Thoracic aorta (tissue), 2 donors: ENCODE results near the gene HMGCL. TPM values are rescaled to one million over a fixed set of nuclear protein-coding genes. Genes with fewer than 3 reads are reported as not detected.

Experiments used
- ATAC-seq: fragments of 150-250 bp; one replicate; pipeline ENCODE4 v1.8.0; 2017; ENCODE audit warnings: low read depth; ENCODE audit not compliant: insufficient number of reproducible peaks, low FRiP score
- DNase-seq: peaks from one replicate; pipeline ENCODE4 v3.0.0-alpha.2; 2020; ENCODE audit warnings: low spot score
- H3K27ac ChIP-seq, 2 donors: fragments of 200-600 bp; sonication (generic); 1 replicate in 1 of 2; 2 replicates in 1 of 2; pipeline ENCODE4 v1.5.1; 2016; ENCODE audit warnings: mild to moderate bottlenecking in 2 of 2, moderate library complexity in 2 of 2
- H3K27me3 ChIP-seq: fragments of 200-600 bp; sonication (generic); replicated peaks from 2 replicates; pipeline ENCODE4 v1.6.0; 2016; ENCODE audit warnings: mild to moderate bottlenecking; ENCODE audit not compliant: insufficient read depth
- H3K36me3 ChIP-seq: fragments of 200-600 bp; sonication (generic); one replicate; pipeline ENCODE4 v1.5.1; 2016
- H3K4me1 ChIP-seq, 2 donors: fragments of 200-600 bp; sonication (generic); 1 replicate in 1 of 2; 2 replicates in 1 of 2; pipeline versions ENCODE4 v1.5.1 to v1.6.0; 2016; ENCODE audit warnings: low read depth in 2 of 2, mild to moderate bottlenecking in 1 of 2; ENCODE audit not compliant: control insufficient read depth in 1 of 2
- H3K4me3 ChIP-seq: fragments of 200-600 bp; sonication (generic); 2 replicates; pipeline ENCODE4 v1.5.1; 2016; ENCODE audit warnings: mild to moderate bottlenecking
- H3K9me3 ChIP-seq: fragments of 200-600 bp; sonication (generic); 2 replicates; pipeline ENCODE4 v1.5.1; 2016
- CTCF ChIP-seq: fragments of 200-600 bp; sonication (generic); IDR thresholded peaks from one replicate; pipeline ENCODE4 v1.5.1; 2019; ENCODE audit warnings: antibody characterized with exemption
- total RNA-seq, 2 donors: library from RNA; depleted of rRNA; stranded (reverse); fragments of >200 nt; gene quantifications; one replicate each; pipeline versions ENCODE4 v1.1.0 to v1.2.3, GENCODE V29; 2016

HMGCL gene
- total RNA-seq, 2 donors from 2014 or later: 27.6 to 31.7 TPM

DNA sequence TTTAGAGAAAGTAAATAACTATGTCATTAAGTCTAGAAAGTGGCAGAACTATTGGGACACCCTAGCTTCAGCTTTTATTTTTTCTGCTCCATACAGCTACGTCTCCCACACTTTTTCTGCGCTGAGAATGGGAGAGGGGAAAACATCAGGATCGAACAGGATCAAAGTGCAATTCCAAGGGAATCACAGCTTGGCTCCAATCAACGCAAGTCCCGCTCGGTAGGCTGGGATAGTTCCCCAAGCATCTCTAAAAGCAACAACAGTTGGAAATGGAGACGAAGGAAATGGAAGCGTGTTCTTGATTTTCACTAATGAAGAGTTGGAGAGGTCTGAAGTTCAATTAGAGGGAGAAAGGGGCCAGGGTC lies 536 bp downstream of the HMGCL start:
- H3K9me3 ChIP-seq: no peaks in the 10 kb centered on the region
- no peak for DNase-seq
- no peak for ATAC-seq
- peak overlapping the region; percentile 95 for H3K4me3 ChIP-seq
- peaks cover under 1% of the 10 kb centered on the region for H3K36me3 ChIP-seq
- H3K4me1 ChIP-seq: peaks cover 6 to 14% of the 10 kb centered on the region in 2 donors
- H3K27me3 ChIP-seq: no peaks in the 10 kb centered on the region
- peak overlapping the region; percentile 90 to 93 for H3K27ac ChIP-seq
- TF ChIP-seq CTCF: no peak

DNA sequence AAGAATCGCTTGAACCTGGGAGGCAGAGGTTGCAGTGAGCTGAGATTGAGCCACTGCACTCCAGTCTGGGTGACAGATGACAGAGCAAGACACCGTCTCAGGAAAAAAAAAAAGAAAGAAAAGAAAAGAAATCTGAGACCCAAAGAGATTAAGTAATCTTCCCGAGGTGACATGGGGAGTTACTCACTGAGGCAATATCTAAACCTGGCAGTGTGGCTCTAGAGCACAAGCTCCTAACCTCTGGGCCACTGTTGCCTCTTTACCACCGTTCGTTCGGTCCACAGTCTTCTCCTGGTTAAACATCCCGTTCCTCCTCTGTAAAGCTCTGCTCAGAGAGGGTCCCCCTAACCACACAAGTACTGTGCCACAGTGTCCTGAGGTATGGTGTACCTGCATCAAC lies 1.5 kb downstream of the HMGCL start:
- no peak for TF ChIP-seq CTCF
- Histone ChIP-seq H3K9me3 (no peaks in the 10 kb centered on the region), H3K4me1 (peaks cover 6 to 14% of the 10 kb centered on the region in 2 donors), H3K27me3 (no peaks in the 10 kb centered on the region), H3K4me3 (no peak overlapping the region), H3K36me3 (peaks cover 6% of the 10 kb centered on the region), H3K27ac (no peak overlapping the region)
- DNase-seq: no peak
- ATAC-seq: no peak

DNA sequence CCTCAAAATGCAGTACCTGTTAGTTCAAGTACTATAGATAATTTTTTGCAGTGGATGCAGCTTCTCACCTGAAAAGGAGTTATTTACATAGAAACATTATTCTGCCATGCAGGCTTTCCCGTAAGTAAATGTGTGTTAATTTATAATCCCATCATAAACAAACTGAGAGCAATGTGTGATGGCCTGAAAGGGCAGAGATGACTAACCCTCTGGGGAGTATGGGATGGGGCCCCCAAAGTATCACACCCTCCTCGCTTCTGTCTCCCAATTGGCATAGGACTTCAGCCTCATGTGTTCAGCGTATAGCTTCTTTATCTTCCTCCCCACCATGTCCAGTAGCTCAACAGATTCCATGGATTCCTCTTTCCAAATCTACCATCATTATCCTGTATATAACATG lies 7.6 kb downstream of the HMGCL start:
- no peak overlapping the region for H3K4me3 ChIP-seq
- no peaks in the 10 kb centered on the region for H3K9me3 ChIP-seq
- TF ChIP-seq CTCF: no peak
- H3K36me3 ChIP-seq: peaks cover 41% of the 10 kb centered on the region
- ATAC-seq (no peak), DNase-seq (no peak)
- no peak overlapping the region for H3K27ac ChIP-seq
- H3K4me1 ChIP-seq: no peaks in the 10 kb centered on the region
- no peaks in the 10 kb centered on the region for H3K27me3 ChIP-seq

DNA sequence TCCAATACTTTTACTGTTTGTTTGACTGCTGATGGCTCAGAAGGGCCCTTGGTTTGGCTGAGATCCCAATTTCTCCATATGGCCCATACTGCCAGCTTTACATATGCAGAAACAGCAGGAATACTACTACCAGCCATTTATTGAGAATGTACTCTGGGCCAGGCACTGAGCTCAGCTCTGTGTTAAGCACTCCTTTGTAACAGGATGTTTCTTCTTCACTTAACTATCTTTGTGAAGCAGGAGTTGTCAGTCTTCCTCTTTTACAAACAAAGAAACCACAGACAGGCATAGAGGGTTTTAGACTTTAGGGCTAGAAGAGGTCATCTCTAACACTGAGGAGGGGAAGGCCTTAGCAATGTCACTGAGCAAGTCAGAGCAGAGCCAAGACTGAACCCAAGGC lies 8.3 kb downstream of the HMGCL start:
- no peaks in the 10 kb centered on the region for H3K9me3 ChIP-seq
- H3K27ac ChIP-seq: no peak overlapping the region

GRCh38 chr1:23816361-23816760 lies 8.9 kb downstream of the HMGCL start:
- ATAC-seq: no peak
- Histone ChIP-seq H3K36me3 (peaks cover 41% of the 10 kb centered on the region), H3K27me3 (no peaks in the 10 kb centered on the region)

More for the DNA sequence above, 8.3 kb downstream of the HMGCL start:
- ATAC-seq (no peak), DNase-seq (no peak)
- no peaks in the 10 kb centered on the region for H3K27me3 ChIP-seq
- no peak overlapping the region for H3K4me3 ChIP-seq
- no peaks in the 10 kb centered on the region for H3K4me1 ChIP-seq
- peaks cover 41% of the 10 kb centered on the region for H3K36me3 ChIP-seq
- TF ChIP-seq CTCF: no peak

More at GRCh38 chr1:23816361-23816760, 8.9 kb downstream of the HMGCL start:
- Histone ChIP-seq H3K4me1 (no peaks in the 10 kb centered on the region), H3K9me3 (no peaks in the 10 kb centered on the region), H3K27ac (no peak overlapping the region), H3K4me3 (no peak overlapping the region)
- TF ChIP-seq CTCF: no peak
- no peak for DNase-seq
